SK-N-MC (cell line): ENCODE data around the gene ZNF264.
"Not testable (repeated sequence)": the region's sequence is repeated elsewhere in the genome, so short reads cannot be mapped to it uniquely, and the experiment has no call there.

Source experiments
- EZH2 ChIP-seq: fragments of 200-600 bp; sonication (generic); IDR thresholded peaks from one replicate; pipeline ENCODE4 v1.6.1; 2017; ENCODE audit warnings: antibody characterized with exemption
- FOXP2 ChIP-seq: optimal IDR thresholded peaks from 2 replicates; pipeline ENCODE3; 2011; ENCODE audit warnings: mild to moderate bottlenecking, moderate library complexity; ENCODE audit not compliant: insufficient read depth; ENCODE audit errors: extremely low read length, control extremely low read depth
- POLR2AphosphoS5 ChIP-seq: IDR thresholded peaks from 2 replicates; pipeline ENCODE4 v1.6.1; 2012; ENCODE audit warnings: mild to moderate bottlenecking, low read depth, low read length, borderline replicate concordance

DNA sequence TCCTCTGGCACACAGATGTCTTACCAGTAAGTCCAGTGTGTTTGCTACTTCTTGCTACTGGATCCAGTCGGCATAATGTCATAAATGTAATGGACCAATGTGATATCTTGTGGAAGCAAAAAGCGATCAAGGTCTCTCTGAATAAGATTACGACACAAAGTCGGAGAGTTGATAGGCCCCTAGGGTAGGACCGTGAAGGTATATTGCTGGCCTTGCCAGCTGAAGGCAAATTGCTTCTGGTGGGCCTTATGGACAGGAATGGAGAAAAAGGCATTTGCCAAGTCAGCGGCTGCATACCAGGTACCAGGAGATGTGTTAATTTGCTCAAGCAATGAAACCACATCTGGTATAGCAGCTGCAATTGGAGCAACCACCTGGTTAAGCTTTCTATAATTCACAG is 6.6 kb downstream of the ZNF264 start:
- not testable (repeated sequence) for TF ChIP-seq EZH2, POLR2AphosphoS5, FOXP2
